Fibroblast of lung (primary cell): ENCODE data around the gene CCNK.

ENCODE experiments used
- CTCF ChIP-seq, 2 donors: IDR thresholded peaks in 1 of 2; conservative IDR thresholded peaks in 1 of 2; 1 replicate in 1 of 2; 2 replicates in 1 of 2; pipeline ENCODE4 v1.5.1; 2011 to 2012; ENCODE audit warnings: low read length in 2 of 2, control low read depth in 1 of 2, inconsistent platforms in 1 of 2, low read depth in 1 of 2, mild to moderate bottlenecking in 1 of 2
- EZH2 ChIP-seq: IDR thresholded peaks from 2 replicates; pipeline ENCODE4 v1.5.1; 2012; ENCODE audit warnings: low read length, control low read depth, mild to moderate bottlenecking; ENCODE audit errors: missing control alignments

DNA sequence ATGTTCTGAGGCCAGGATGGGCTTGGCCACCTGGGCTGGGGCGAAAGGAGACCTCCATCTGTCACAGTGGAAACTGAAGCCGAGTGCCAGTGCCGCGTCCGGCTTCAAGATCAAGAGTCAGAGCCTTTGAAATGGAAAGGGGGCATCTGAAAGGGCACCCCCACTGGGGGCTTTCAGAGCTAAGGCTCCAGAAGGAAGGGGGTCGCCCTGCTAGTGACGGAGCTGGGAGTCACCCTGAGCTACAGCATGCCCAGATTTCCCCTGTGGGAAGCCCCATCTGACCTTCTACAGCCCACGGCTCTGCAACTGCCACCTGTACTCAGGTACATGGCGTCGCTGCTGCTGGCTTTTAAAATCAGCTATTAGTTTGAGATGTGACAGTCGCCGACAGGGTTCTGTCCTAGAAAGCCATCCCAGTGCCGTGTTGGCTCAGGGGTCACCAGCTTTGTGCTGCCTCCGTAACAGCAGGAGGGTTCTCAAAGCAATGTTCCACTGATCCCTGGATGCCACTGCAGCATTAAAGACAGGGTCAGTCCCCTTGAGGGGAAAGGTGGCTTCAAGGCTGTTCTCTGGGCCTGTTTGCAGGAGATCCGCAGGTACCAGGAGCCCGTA, 31.5 kb downstream of the CCNK start:
- TF ChIP-seq CTCF (conservative IDR thresholded peaks at IDR 0.05 in 1 of 2, IDR thresholded peaks at IDR 0.05 in 1 of 2; ENCODE audit: low read depth in 1 of 2, low read length in 2 of 2) = no peak
- TF ChIP-seq EZH2 = no peak
